Peyer's patch (tissue), 4 donors: ENCODE data around the gene SLC25A26.

Experiments
- POLR2A ChIP-seq, 2 donors: fragments of 450-650 bp; IDR thresholded peaks; one replicate each; pipeline ENCODE4 v1.5.1; 2017; ENCODE audit warnings: antibody characterized with exemption in 2 of 2, mild to moderate bottlenecking in 2 of 2, moderate library complexity in 2 of 2
- TF ChIP-seq, protein P1 (sequence below), 6 experiments: fragments of 450-650 bp in 4 of 6; fragments of 200-600 bp in 2 of 6; sonication (generic) in 1 of 6; IDR thresholded peaks; one replicate each; pipeline ENCODE4 v1.5.1; 2017 to 2019; ENCODE audit warnings: antibody characterized with exemption in 6 of 6, mild to moderate bottlenecking in 3 of 6, moderate library complexity in 1 of 6

DNA sequence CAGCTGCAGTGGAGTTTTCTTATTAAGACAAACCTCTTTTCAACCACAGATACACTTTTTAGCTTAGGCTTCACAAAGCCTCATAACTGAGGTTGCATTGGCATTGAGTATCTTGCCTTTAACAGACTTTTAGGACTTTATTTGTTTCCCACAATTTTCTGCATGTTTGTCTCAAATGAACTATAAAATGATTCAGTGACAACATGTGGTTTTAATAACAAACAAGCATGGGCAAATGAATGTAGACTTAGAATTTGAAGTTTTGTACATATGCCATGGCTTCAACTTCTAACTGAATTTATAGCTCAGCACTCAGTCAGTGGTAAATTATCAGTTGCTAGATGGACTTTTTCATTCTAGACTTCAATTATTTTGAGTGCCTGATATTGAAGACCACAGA, 101.6 kb downstream of the SLC25A26 start:
- TF ChIP-seq, protein P1, sequence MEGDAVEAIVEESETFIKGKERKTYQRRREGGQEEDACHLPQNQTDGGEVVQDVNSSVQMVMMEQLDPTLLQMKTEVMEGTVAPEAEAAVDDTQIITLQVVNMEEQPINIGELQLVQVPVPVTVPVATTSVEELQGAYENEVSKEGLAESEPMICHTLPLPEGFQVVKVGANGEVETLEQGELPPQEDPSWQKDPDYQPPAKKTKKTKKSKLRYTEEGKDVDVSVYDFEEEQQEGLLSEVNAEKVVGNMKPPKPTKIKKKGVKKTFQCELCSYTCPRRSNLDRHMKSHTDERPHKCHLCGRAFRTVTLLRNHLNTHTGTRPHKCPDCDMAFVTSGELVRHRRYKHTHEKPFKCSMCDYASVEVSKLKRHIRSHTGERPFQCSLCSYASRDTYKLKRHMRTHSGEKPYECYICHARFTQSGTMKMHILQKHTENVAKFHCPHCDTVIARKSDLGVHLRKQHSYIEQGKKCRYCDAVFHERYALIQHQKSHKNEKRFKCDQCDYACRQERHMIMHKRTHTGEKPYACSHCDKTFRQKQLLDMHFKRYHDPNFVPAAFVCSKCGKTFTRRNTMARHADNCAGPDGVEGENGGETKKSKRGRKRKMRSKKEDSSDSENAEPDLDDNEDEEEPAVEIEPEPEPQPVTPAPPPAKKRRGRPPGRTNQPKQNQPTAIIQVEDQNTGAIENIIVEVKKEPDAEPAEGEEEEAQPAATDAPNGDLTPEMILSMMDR (IDR thresholded peaks at IDR 0.05) = no peak
- no peak for TF ChIP-seq POLR2A (IDR thresholded peaks at IDR 0.05)
